GM12892 (cell line): ENCODE measurements around the gene MEGF11.

Experiments used
- POLR2A ChIP-seq: IDR thresholded peaks from 2 replicates; pipeline ENCODE4 v1.6.1; 2011; ENCODE audit warnings: low read depth, low read length, control low read depth
- POLR2AphosphoS5 ChIP-seq: IDR thresholded peaks from 2 replicates; pipeline ENCODE4 v1.6.1; 2011; ENCODE audit warnings: low read depth, low read length, control low read depth

- TF ChIP-seq POLR2AphosphoS5 (no peak), POLR2A (no peak)
Observed at GRCh38 chr15:65957451-65957850, 296.1 kb downstream of the MEGF11 start.
